Activated effector memory CD4-positive, alpha-beta T cell treated with anti-CD3 and anti-CD28 coated beads, Interleukin-2, amount 50 U/mL, for 16 hours (primary cell): ENCODE measurements around the gene CEP85.

ENCODE experiments used
- DNase-seq: peaks from one replicate; pipeline ENCODE4 v3.0.0-alpha.2; 2020

CEP85 gene

DNA sequence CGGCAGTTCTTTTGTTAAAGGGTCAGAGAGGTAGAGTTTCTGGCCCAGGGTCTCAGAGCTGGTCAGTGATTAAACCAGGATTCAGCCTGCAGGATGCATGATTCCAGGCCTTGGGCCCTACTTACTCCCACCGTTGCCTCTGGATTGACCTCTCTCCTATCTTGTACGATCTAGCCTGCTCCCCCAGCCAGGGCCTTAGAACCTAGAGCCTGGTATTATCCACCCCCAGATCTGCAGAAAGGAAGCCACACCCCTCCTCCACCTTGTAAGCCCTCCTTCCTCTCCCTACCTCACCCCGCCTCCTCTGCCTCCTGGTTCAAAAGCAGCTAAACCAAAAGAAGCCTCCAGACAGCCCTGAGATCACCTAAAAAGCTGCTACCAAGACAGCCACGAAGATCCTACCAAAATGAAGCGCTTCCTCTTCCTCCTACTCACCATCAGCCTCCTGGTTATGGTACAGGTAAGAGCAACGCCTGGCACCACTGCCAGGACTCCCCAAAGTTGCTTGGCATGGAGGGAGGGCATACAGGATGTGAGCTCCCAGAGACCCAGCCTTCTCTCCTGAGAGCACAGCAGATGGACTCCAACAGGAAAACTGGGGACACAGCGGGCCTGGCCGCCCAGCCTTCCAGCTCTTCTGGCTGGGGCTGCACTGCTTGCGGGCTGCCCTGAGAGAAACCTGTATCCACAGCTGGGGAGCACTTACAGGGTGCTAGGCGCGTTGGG lies 83.8 kb downstream of the CEP85 start, which contains the start of gene CD52:
TSS of gene CD52 (plus strand) at position 347 of the 726 bp plus-strand sequence. CDS start at position 407, 60 bp downstream.
- DNase-seq = peak; percentile 86

DNA sequence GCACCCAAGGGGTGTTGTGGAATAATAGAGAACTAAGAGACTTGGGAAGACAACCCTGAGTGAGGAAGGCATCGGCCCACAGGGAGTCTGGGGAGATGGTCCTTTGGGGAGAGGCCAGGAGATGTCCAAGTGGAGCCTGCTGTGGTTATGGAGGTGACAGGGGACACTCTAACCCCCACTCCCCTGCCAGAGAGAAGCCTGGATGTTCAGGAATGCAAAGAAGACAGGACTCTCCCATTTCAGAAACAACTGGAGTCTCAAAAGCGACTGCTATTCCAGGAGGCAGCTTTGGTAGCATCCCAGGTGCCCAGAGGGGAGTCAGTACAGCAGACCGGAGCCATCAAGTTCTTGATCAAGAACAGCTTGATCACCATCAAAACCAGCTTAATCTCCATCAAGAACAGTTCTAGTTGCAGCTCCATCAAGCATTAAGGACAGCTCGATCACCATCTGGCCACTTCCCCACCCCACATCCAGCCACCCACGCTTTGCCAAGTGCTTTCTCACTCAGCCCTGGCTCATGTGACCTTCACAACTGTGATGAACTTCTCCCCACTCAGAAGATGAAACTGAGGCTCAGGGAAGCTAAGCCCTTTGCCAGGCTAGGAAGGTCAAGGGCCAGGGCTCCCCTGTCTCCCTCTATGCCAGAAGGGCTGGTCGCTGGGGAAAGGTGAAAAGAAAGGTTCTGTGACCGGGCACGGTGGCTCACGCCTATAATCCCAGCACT lies 84.5 kb downstream of the CEP85 start:
- DNase-seq = peak; percentile 79

DNA sequence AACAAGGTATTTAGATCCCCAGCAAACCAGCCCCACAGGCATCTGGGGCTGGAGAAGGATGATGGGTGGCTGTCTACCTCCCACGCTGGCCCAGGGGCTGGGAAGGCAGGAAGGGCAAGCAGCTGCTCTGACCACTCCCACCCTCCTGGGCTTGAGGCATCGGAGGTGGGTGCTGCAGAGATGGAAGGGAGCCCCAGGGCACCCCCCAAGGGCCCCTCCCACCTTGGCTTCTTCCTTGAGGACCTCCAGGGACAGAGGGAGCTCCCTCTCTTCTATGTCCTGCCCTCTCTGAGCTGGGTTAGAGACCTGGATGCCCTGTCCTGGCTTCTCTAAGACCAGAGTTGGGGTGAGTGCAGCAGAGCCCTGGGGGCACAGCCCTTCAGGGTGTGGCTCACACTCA lies 86.9 kb downstream of the CEP85 start:
- no peak for DNase-seq

DNA sequence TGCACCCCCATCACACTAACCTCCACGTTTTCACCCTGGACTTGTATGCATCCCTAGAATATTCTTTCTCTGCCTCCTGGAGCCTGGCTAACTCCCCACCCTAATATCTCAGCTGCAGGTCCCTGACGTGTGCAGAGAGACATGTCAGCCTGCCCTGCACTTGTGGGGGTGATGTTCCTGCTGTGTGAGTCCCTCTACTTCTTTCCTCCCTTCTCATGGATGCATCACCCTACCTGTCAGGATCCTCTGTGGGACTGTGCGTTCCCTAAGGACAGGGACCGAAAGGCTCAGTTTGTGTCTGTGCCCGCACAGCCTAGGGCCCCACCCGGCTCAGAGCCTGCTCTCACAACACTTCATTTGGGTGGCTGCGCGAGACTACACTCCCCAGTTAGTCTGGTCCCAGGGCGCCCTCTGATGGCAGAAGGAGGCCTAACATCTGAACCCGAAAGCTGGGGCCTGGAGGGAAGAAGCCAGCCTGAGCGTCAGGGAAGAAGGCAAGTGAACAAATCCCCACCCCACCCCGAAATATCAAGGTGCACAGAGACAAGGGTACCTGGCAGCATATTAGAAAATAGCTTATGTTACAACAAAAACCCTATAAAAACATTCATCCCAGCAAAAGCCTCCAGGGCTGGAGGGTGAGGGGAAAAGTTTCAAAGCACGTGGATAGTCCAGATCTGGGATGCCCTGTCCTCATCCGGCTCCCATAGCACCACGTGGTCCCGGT lies 87.5 kb downstream of the CEP85 start:
- peak; percentile 97 for DNase-seq

DNA sequence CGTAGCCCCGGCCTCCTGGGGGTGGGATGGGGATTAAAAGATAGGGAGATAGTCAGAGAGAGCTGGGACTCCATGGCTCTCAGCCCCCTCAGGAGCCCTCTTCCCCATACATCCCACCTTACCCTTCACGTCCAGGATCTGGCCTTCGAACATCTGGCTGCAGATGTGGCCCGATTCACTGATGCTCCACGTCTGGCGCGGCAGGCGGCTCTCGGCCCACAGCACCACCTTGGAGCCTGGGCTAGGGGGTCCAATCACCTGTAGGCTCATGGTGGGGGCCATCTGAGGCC lies 88.0 kb downstream of the CEP85 start:
- DNase-seq = no peak

GRCh38 chr1:26323382-26323781 lies 89.4 kb downstream of the CEP85 start:
- no peak for DNase-seq

GRCh38 chr1:26324550-26324949 lies 90.5 kb downstream of the CEP85 start:
- DNase-seq = no peak

- DNase-seq = no peak
These were observed 94.0 kb downstream of the CEP85 start for GRCh38 chr1:26327956-26328362.
